Measurements from ENCODE around the gene NACA2.

The NACA2 gene

GRCh38 chr17:61627125-61627524 is 36.1 kb upstream of the NACA2 start:
- H3K9me3 ChIP-seq (ENCODE audit: control insufficient read depth, low read length): no peaks in the 10 kb centered on the region
- no peak overlapping the region for H3K4me2 ChIP-seq (ENCODE audit: low read length)
- H3K9ac ChIP-seq: no peak overlapping the region
- no peak for TF ChIP-seq CTCF (IDR thresholded peaks at IDR 0.05)
- H3K27ac ChIP-seq: no peak overlapping the region
- H3K79me2 ChIP-seq: no peaks in the 10 kb centered on the region
- H3K4me1 ChIP-seq: no peaks in the 10 kb centered on the region
- no peak overlapping the region for H3K4me3 ChIP-seq (ENCODE audit: low read depth, low read length)
- H3K36me3 ChIP-seq (ENCODE audit: control insufficient read depth, insufficient read depth, low read length): no peaks in the 10 kb centered on the region
- no peaks in the 10 kb centered on the region for H3K27me3 ChIP-seq (ENCODE audit: control insufficient read depth, insufficient read depth, low read length)
- H2AFZ ChIP-seq: no peak overlapping the region

- Histone ChIP-seq H3K4me1 (no peaks in the 10 kb centered on the region), H3K9me3 (ENCODE audit: control insufficient read depth, low read length) (no peaks in the 10 kb centered on the region), H2AFZ (no peak overlapping the region), H3K79me2 (no peaks in the 10 kb centered on the region), H3K9ac (no peak overlapping the region), H3K27ac (no peak overlapping the region), H3K4me2 (ENCODE audit: low read length) (no peak overlapping the region), H3K36me3 (ENCODE audit: control insufficient read depth, insufficient read depth, low read length) (no peaks in the 10 kb centered on the region), H3K4me3 (ENCODE audit: low read depth, low read length) (no peak overlapping the region), H3K27me3 (ENCODE audit: control insufficient read depth, insufficient read depth, low read length) (no peaks in the 10 kb centered on the region)
- TF ChIP-seq CTCF (IDR thresholded peaks at IDR 0.05): no peak
Measured at GRCh38 chr17:61625564-61625963, 34.5 kb upstream of the NACA2 start.

GRCh38 chr17:61624951-61625350 is 33.9 kb upstream of the NACA2 start:
- Histone ChIP-seq H3K9me3 (ENCODE audit: control insufficient read depth, low read length) (no peaks in the 10 kb centered on the region), H3K79me2 (no peaks in the 10 kb centered on the region), H2AFZ (no peak overlapping the region), H3K9ac (no peak overlapping the region), H3K4me1 (no peaks in the 10 kb centered on the region), H3K4me3 (ENCODE audit: low read depth, low read length) (no peak overlapping the region), H3K27me3 (ENCODE audit: control insufficient read depth, insufficient read depth, low read length) (no peaks in the 10 kb centered on the region), H3K4me2 (ENCODE audit: low read length) (no peak overlapping the region), H3K36me3 (ENCODE audit: control insufficient read depth, insufficient read depth, low read length) (no peaks in the 10 kb centered on the region), H3K27ac (no peak overlapping the region)
- TF ChIP-seq CTCF (IDR thresholded peaks at IDR 0.05): no peak

GRCh38 chr17:61621317-61621716 is 30.3 kb upstream of the NACA2 start:
- Histone ChIP-seq H2AFZ (no peak overlapping the region), H3K9me3 (ENCODE audit: control insufficient read depth, low read length) (no peaks in the 10 kb centered on the region), H3K4me1 (no peaks in the 10 kb centered on the region), H3K27ac (no peak overlapping the region), H3K79me2 (no peaks in the 10 kb centered on the region), H3K27me3 (ENCODE audit: control insufficient read depth, insufficient read depth, low read length) (no peaks in the 10 kb centered on the region), H3K4me2 (ENCODE audit: low read length) (no peak overlapping the region), H3K9ac (no peak overlapping the region), H3K36me3 (ENCODE audit: control insufficient read depth, insufficient read depth, low read length) (peaks cover 2% of the 10 kb centered on the region), H3K4me3 (ENCODE audit: low read depth, low read length) (no peak overlapping the region)
- no peak for TF ChIP-seq CTCF (IDR thresholded peaks at IDR 0.05)

GRCh38 chr17:61619953-61620352 is 28.9 kb upstream of the NACA2 start:
- Histone ChIP-seq H3K27me3 (ENCODE audit: control insufficient read depth, insufficient read depth, low read length) (no peaks in the 10 kb centered on the region), H3K27ac (no peak overlapping the region), H3K36me3 (ENCODE audit: control insufficient read depth, insufficient read depth, low read length) (peaks cover 2% of the 10 kb centered on the region), H3K9ac (no peak overlapping the region), H3K4me1 (no peaks in the 10 kb centered on the region), H3K79me2 (no peaks in the 10 kb centered on the region), H3K4me2 (ENCODE audit: low read length) (no peak overlapping the region), H3K9me3 (ENCODE audit: control insufficient read depth, low read length) (no peaks in the 10 kb centered on the region), H2AFZ (no peak overlapping the region), H3K4me3 (ENCODE audit: low read depth, low read length) (no peak overlapping the region)
- no peak for TF ChIP-seq CTCF (IDR thresholded peaks at IDR 0.05)

Data from parathyroid adenoma (tissue), 2 donors.